C4-2B (cell line): ENCODE data around the gene ZBTB11.

Experiments used
- ZFX ChIP-seq: fragments of 450-650 bp; IDR thresholded peaks from 2 replicates; pipeline ENCODE4 v1.6.1; 2017
- TF ChIP-seq, protein P1 (sequence below): fragments of 450-650 bp; conservative IDR thresholded peaks from 2 replicates; pipeline ENCODE4 v1.5.1; 2017; ENCODE audit warnings: mild to moderate bottlenecking

DNA sequence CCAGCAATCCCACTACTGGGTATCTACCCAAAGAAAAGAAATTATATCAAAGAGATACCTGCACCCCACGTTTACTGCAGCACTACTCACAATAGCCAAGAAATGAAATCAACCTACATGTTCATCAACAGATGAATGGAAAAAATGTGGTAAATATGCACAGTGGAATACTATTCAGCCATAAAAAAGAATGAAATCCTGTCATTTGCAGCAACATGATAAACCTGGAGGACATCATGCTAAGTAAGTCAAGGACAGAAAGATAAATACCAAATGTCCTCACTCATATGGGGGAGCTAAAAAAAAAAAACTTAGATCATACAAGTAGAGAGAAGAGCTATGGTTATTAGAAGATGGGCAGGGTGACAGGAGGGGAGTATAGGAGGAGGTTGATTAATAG lies 9.1 kb downstream of the ZBTB11 start:
- TF ChIP-seq, protein P1, sequence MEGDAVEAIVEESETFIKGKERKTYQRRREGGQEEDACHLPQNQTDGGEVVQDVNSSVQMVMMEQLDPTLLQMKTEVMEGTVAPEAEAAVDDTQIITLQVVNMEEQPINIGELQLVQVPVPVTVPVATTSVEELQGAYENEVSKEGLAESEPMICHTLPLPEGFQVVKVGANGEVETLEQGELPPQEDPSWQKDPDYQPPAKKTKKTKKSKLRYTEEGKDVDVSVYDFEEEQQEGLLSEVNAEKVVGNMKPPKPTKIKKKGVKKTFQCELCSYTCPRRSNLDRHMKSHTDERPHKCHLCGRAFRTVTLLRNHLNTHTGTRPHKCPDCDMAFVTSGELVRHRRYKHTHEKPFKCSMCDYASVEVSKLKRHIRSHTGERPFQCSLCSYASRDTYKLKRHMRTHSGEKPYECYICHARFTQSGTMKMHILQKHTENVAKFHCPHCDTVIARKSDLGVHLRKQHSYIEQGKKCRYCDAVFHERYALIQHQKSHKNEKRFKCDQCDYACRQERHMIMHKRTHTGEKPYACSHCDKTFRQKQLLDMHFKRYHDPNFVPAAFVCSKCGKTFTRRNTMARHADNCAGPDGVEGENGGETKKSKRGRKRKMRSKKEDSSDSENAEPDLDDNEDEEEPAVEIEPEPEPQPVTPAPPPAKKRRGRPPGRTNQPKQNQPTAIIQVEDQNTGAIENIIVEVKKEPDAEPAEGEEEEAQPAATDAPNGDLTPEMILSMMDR, result no peak
- TF ChIP-seq ZFX, result no peak
